ENCODE results near the gene MORN1. TPM values are rescaled to one million over a fixed set of nuclear protein-coding genes. Genes with fewer than 3 reads are reported as not detected.
A peak's percentile ranks its signal among the peaks of the same experiment; 100 is the strongest.

The MORN1 gene
- total RNA-seq, 2 experiments from 2014 or later = 6.2 to 7.9 TPM

- peak overlapping the region; percentile 40 for H3K27ac Mint-ChIP-seq
These were observed 2.9 kb upstream of the MORN1 start for GRCh38 chr1:2394220-2394619.

GRCh38 chr1:2393471-2393877 lies 2.1 kb upstream of the MORN1 start:
- Mint-ChIP-seq H3K4me3 (peak overlapping the region; percentile 92), H3K36me3 (ENCODE audit: low read depth) (peaks cover 45% of the 10 kb centered on the region), H3K4me1 (ENCODE audit: low read depth) (peaks cover 48% of the 10 kb centered on the region), H3K27ac (peak overlapping the region; percentile 92), H3K27me3 (ENCODE audit: low read depth) (no peaks in the 10 kb centered on the region), H3K9me3 (ENCODE audit: insufficient read depth) (no peaks in the 10 kb centered on the region)
- CTCF ChIA-PET = no interaction called here
- ATAC-seq (no peak), DNase-seq (no peak)
- POLR2A ChIA-PET = interaction anchor here (1.0 to 2.9 kb wide), 2 partner anchors 154 to 204 kb away, joined by 3 to 17 read pairs; no protein-coding TSS in a partner anchor

More at GRCh38 chr1:2394220-2394619, 2.9 kb upstream of the MORN1 start:
- no peak for DNase-seq
- Mint-ChIP-seq H3K9me3 (ENCODE audit: insufficient read depth) (no peaks in the 10 kb centered on the region), H3K27me3 (ENCODE audit: low read depth) (no peaks in the 10 kb centered on the region), H3K36me3 (ENCODE audit: low read depth) (peaks cover 52% of the 10 kb centered on the region), H3K4me3 (no peak overlapping the region), H3K4me1 (ENCODE audit: low read depth) (peaks cover 48% of the 10 kb centered on the region)
- ChIA-PET POLR2A (interaction anchor here (0.6 to 1.0 kb wide), 2 partner anchors 34 to 204 kb away, joined by 3 read pairs; no protein-coding TSS in a partner anchor), CTCF (interaction anchor here (1.1 to 1.2 kb wide), 2 partner anchors 10 to 199 kb away, joined by 3 to 4 read pairs; partner anchors contain the start of gene FAAP20)
- no peak for ATAC-seq

DNA sequence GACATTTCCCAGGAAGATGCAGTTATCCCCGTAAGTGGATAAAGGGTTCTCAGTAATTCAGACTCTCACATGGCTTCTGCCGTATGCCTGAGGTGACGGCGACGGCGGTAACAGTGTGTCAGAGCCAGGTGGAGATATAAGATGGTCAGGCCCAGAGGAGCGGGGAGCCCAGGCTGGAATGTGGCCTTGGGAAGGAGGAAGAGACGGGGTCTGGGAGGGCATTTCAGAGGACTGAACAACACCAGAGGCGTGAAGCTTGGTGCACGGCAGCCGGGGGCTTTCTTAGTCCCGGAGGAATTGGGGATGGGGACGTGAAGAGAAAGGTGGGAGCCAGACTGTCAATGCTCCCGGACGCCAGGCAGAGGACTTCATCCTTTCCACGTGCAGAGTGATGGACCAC lies 1.3 kb upstream of the MORN1 start:
- ATAC-seq (no peak), DNase-seq (no peak)
- H3K4me3 Mint-ChIP-seq = peak overlapping the region; percentile 92
- H3K9me3 Mint-ChIP-seq (ENCODE audit: insufficient read depth) = no peaks in the 10 kb centered on the region
- ChIA-PET CTCF (interaction anchor here (1.7 to 5.8 kb wide), 3 partner anchors 11 to 197 kb away, joined by 4 to 55 read pairs (median 26); partner anchors contain the start of gene FAAP20), POLR2A (interaction anchor here (1.1 to 2.9 kb wide), 8 partner anchors 13 to 204 kb away, joined by 3 to 17 read pairs (median 6); partner anchors contain the start of gene PEX10)
- peaks cover 48% of the 10 kb centered on the region for H3K4me1 Mint-ChIP-seq (ENCODE audit: low read depth)
- H3K27me3 Mint-ChIP-seq (ENCODE audit: low read depth) = no peaks in the 10 kb centered on the region
- peak overlapping the region; percentile 92 for H3K27ac Mint-ChIP-seq
- peaks cover 43% of the 10 kb centered on the region for H3K36me3 Mint-ChIP-seq (ENCODE audit: low read depth)

- H3K36me3 Mint-ChIP-seq (ENCODE audit: low read depth) = peaks cover 36% of the 10 kb centered on the region
- no peak for ATAC-seq
- H3K4me1 Mint-ChIP-seq (ENCODE audit: low read depth) = peaks cover 45% of the 10 kb centered on the region
- no peaks in the 10 kb centered on the region for H3K27me3 Mint-ChIP-seq (ENCODE audit: low read depth)
- CTCF ChIA-PET = interaction anchor here (0.7 to 5.8 kb wide), 6 partner anchors 11 to 347 kb away, joined by 3 to 55 read pairs (median 4); partner anchors contain the start of gene FAAP20
- no peaks in the 10 kb centered on the region for H3K9me3 Mint-ChIP-seq (ENCODE audit: insufficient read depth)
- peak overlapping the region; percentile 92 for H3K27ac Mint-ChIP-seq
- H3K4me3 Mint-ChIP-seq = peak overlapping the region; percentile 92
- POLR2A ChIA-PET = interaction anchor here (0.6 to 2.9 kb wide), 18 partner anchors 8 to 203 kb away, joined by 3 to 17 read pairs (median 4); partner anchors contain the start of genes FAAP20, PEX10 and TNFRSF14
- DNase-seq = no peak
These were observed 666 bp upstream of the MORN1 start for GRCh38 chr1:2391931-2392509.

DNA sequence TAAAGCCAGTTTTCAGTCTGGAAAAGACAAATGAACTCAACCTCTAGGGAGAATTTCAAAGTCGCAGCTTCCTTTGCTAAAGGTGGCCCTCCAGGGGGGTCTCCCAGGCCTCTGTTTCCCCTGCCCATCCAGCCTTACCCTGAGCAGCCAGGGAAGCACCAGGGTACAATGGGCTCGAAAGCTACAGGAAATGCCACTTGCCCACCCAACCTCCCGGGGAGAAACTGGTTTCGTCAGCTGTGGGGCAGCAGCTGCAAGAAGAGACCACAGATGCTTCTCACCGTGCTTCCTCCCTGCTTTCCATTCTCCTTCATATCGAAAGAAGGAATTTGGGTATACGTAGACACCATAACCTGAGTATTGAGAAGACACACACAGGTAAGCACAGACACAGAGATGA lies 1.7 kb downstream of the MORN1 start:
- peaks cover 35% of the 10 kb centered on the region for H3K4me1 Mint-ChIP-seq (ENCODE audit: low read depth)
- peak overlapping the region; percentile 81 for H3K4me3 Mint-ChIP-seq
- ATAC-seq (no peak), DNase-seq (no peak)
- H3K9me3 Mint-ChIP-seq (ENCODE audit: insufficient read depth) = no peaks in the 10 kb centered on the region
- no peak overlapping the region for H3K27ac Mint-ChIP-seq
- ChIA-PET CTCF (interaction anchor here (5.8 kb wide), 1 partner anchor 194 kb away, joined by 55 read pairs; the partner anchor contains the start of gene FAAP20), POLR2A (interaction anchor here (0.6 kb wide), 1 partner anchor 140 kb away, joined by 3 read pairs; no protein-coding TSS in a partner anchor)
- H3K36me3 Mint-ChIP-seq (ENCODE audit: low read depth) = peaks cover 20% of the 10 kb centered on the region
- no peaks in the 10 kb centered on the region for H3K27me3 Mint-ChIP-seq (ENCODE audit: low read depth)

DNA sequence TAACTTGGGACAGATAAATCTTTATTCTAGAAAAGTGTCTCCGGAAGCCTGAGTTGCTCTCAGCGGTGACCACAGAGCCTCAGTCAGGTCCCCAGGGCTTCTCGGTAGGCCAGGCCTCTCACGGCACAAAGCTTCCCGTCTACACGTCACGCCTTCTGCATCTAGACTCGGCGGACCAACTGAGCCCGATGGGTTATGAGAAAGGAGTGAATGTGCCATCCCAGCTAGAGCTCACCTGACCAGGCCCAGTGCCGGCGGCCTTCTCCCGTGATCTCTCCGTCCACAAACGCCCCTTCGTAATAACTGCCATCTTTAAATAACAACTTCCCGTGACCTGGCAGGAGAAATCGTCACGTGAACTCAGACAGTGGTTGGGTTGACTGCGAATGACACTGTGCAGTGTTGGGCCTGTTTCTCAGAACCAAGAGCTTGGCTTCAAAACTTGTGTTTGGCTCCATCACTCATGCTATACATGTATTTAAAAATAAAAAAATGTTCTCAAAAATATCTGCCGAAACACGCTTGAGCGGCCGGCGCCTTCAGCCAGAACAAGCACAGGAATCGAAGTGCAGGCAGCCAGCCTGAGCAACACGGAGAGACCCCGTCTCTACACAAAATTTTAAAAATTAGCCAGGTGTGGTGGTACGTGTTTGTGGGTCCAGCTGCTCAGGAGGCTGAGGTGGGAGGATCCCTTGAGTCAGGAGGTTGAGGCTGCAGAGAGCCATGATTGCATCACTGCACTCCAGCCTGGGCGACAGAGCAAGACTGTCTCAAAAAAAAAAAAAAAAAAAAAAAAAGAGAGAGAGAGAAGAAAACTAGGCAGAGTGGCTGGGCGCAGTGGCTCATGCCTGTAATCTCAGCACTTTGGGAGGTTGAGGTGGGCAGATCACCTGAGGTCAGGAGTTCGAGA lies 3.1 kb downstream of the MORN1 start:
- DNase-seq (no peak), ATAC-seq (no peak)
- H3K4me3 Mint-ChIP-seq = no peak overlapping the region
- ChIA-PET CTCF (interaction anchor here (5.8 kb wide), 1 partner anchor 193 kb away, joined by 55 read pairs; the partner anchor contains the start of gene FAAP20), POLR2A (interaction anchor here (0.6 to 1.0 kb wide), 2 partner anchors 10 to 193 kb away, joined by 3 read pairs; partner anchors contain the start of gene FAAP20)
- H3K9me3 Mint-ChIP-seq (ENCODE audit: insufficient read depth) = no peaks in the 10 kb centered on the region
- peaks cover 11% of the 10 kb centered on the region for H3K36me3 Mint-ChIP-seq (ENCODE audit: low read depth)
- H3K4me1 Mint-ChIP-seq (ENCODE audit: low read depth) = peaks cover 24% of the 10 kb centered on the region
- no peaks in the 10 kb centered on the region for H3K27me3 Mint-ChIP-seq (ENCODE audit: low read depth)
- no peak overlapping the region for H3K27ac Mint-ChIP-seq

GRCh38 chr1:2386636-2387611 lies 4.4 kb downstream of the MORN1 start:
- Mint-ChIP-seq H3K27ac (no peak overlapping the region), H3K27me3 (ENCODE audit: low read depth) (no peaks in the 10 kb centered on the region), H3K36me3 (ENCODE audit: low read depth) (no peaks in the 10 kb centered on the region), H3K4me3 (no peak overlapping the region), H3K9me3 (ENCODE audit: insufficient read depth) (no peaks in the 10 kb centered on the region), H3K4me1 (ENCODE audit: low read depth) (peaks cover 19% of the 10 kb centered on the region)
- DNase-seq (no peak), ATAC-seq (no peak)
- CTCF ChIA-PET = interaction anchor here (1.1 to 5.8 kb wide), 2 partner anchors 192 kb away, joined by 5 to 55 read pairs; partner anchors contain the start of gene FAAP20
- POLR2A ChIA-PET = interaction anchor here (0.6 kb wide), 1 partner anchor 11 kb away, joined by 3 read pairs; no protein-coding TSS in a partner anchor

GRCh38 chr1:2385606-2386280 lies 5.6 kb downstream of the MORN1 start:
- ChIA-PET POLR2A (no interaction called here), CTCF (interaction anchor here (1.1 to 7.2 kb wide), 2 partner anchors 189 to 191 kb away, joined by 5 to 259 read pairs; partner anchors contain the start of gene FAAP20)
- no peak for ATAC-seq
- Mint-ChIP-seq H3K4me1 (ENCODE audit: low read depth) (peaks cover 20% of the 10 kb centered on the region), H3K4me3 (no peak overlapping the region), H3K27me3 (ENCODE audit: low read depth) (no peaks in the 10 kb centered on the region), H3K36me3 (ENCODE audit: low read depth) (no peaks in the 10 kb centered on the region), H3K27ac (no peak overlapping the region), H3K9me3 (ENCODE audit: insufficient read depth) (no peaks in the 10 kb centered on the region)
- no peak for DNase-seq

DNA sequence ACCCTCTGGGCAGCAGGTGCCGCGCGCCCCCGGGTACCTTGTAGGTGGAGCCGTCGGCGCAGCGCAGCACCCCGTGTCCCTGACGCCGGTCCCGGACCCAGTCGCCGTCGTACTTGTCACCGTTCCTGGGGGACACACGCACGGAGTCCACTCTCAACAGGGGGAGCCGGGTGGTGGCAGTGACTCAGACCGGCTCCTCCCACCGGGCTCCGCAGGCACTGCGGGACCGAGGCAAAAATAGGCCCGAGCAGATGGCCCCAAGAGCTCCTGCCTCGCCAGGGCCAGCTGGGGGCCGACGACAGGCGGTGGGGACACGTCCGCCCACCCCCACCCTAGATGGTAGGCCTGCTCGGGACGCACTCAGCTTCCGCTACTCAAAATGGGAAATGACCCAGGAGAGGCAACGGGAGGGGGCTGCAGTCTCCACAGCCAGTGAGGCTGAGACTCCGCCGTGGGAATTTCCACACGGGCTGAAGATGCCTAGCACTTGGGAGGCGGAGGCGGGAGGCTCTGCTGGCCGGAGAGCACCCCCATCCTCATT lies 6.3 kb downstream of the MORN1 start:
- no peak overlapping the region for H3K4me3 Mint-ChIP-seq
- H3K27me3 Mint-ChIP-seq (ENCODE audit: low read depth) = no peaks in the 10 kb centered on the region
- ATAC-seq = no peak
- ChIA-PET POLR2A (no interaction called here), CTCF (interaction anchor here (0.8 to 7.2 kb wide), 3 partner anchors 30 to 188 kb away, joined by 3 to 259 read pairs (median 4); partner anchors contain the start of gene FAAP20)
- H3K4me1 Mint-ChIP-seq (ENCODE audit: low read depth) = peaks cover 13% of the 10 kb centered on the region
- no peaks in the 10 kb centered on the region for H3K9me3 Mint-ChIP-seq (ENCODE audit: insufficient read depth)
- DNase-seq = no peak
- no peak overlapping the region for H3K27ac Mint-ChIP-seq
- no peaks in the 10 kb centered on the region for H3K36me3 Mint-ChIP-seq (ENCODE audit: low read depth)
